Measurements from ENCODE around the gene RTRAF. TPM values are rescaled to one million over a fixed set of nuclear protein-coding genes. Genes with fewer than 3 reads are reported as not detected.

Gene RTRAF
- total RNA-seq, 1 donor from 2014 or later, result 159 TPM

DNA sequence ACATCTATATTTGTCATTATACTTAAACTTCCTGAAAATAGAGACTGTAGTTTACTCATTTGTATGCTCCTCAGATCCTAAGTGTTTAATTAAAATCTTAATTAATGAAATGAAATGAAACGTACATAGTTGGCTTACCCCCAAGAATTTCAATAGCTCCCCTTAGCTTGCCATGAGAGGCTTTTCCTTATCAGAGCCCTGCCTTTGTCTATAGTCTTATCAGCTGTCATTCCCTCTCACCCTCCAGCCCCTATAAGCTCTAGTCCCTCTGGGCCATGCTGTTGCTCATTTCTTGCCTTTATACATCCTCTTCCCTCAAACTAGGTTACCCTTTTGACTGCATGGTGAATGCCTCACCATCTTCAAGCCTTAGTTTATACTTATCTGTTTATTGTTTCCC, 1.1 kb upstream of the RTRAF start:
- intact Hi-C loops (cut with DNase I), result loop anchor here (10.0 kb wide), 1 partner anchor 703 kb away; no protein-coding TSS in a partner anchor
- no peak for DNase-seq (ENCODE audit: low spot score)

DNA sequence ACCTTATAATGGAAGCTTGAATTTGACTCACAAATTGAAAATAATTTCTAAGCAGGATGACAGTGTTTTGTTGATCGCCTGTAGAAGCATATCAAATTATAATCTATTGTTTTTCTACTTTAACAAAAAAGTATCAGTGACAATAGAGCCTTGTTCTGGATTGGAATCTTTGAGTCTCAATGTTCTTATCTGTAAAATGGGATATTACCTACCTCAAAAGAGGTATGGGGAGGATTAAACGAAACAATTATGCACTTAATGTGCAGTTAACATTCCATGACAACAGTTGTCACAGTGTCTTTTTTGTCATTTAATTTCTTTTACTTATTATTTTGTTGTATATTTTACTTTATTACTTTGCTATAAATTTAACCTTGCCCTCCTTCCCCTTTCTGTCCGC, 1.1 kb downstream of the RTRAF start:
- no peak for DNase-seq (ENCODE audit: low spot score)
- intact Hi-C loops (cut with DNase I), result no loop called here

DNA sequence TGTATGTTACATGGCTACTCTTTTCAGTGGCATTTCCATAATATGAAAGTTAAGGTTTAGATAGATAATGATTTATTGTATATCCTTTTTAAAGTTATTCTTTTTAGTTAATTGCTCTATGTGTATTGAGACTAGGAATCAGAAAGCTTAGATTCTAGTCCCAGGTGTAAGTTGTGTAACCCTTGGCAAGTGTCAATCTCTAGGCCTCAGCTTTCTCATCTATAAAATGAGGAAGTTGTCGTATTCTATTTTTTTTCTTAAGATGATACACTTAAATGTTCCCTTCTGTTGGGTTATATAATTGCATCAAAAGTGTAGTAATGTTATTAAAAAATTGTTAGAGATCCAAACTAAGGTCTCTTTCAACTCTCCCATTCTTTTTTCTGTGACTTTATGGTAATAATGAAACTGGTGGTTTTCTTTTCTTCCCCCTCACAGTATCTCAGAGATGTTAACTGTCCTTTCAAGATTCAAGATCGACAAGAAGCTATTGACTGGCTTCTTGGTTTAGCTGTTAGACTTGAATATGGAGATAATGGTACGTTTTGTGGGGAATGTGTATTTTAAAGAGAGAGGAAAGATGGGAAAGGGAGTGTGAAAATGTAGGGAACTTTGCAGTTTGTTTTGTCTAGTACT, 4.1 kb downstream of the RTRAF start:
- intact Hi-C loops (cut with DNase I), result no loop called here
- DNase-seq (ENCODE audit: low spot score), result no peak

DNA sequence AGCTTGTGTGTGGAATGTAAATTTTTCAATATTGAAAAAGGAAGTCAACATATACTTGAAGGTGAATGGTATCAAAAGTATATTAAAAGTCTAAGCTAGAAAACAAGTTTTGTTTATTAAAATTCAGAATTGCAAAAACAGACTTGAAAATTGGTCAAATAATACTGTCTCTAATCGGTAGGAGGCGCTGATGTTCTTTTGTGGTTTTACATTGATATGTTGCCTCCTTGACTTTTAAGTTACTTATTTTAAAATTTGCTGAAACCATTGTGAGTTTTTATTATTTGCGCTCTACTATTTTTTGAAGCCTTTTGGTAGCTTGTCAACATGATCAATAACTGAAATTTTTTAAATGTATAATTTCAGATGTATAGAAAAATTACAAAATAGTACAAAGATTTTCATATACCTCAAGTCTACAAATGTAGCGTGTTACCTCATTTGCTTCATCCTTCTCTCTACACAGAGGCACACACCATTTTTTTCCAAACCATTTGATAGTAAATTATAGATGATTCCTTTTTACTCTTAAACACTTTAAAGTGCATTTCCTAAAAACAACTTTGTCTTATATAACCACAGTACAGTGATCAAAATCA, 6.9 kb downstream of the RTRAF start:
- no peak for DNase-seq (ENCODE audit: low spot score)
- intact Hi-C loops (cut with DNase I), result loop anchor here (1.0 kb wide), 1 partner anchor 135 kb away; no protein-coding TSS in a partner anchor

DNA sequence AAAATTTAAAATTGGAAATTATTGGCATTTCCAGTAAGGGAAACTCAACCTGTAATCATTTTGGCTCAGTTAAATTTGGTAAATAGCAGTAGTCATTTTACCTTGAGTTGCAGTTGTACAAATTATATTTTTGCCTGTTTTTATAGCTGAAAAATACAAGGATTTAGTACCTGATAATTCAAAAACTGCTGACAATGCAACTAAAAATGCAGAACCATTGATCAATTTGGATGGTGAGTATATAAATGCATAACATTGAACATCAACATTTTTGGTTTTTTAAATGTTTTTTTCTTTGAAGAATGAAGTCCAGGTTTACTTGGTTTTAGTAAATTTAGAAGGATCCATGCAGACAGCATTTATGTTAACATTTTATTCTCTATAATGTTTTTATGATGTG, 9.0 kb downstream of the RTRAF start:
- intact Hi-C loops (cut with DNase I), result no loop called here
- no peak for DNase-seq (ENCODE audit: low spot score)

DNA sequence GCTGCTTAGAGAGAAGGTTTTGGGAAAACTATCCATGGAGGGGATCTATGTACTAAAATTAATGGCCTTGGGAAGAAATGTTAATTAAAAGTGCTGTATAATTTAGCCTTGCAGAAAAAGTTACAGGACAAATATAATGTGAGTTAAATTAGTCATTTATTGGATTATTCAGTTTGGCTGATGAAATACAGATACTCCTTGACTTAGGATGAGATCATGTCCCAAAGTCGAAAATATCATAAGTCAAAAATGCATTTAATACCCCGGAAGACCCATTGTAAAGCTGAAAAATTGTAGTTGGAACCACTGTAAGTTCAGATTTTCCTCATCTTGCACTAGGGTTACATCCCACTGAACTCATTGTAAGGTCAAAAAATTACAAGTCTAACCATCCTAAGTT, 9.7 kb downstream of the RTRAF start:
- DNase-seq (ENCODE audit: low spot score), result no peak
- intact Hi-C loops (cut with DNase I), result no loop called here

DNA sequence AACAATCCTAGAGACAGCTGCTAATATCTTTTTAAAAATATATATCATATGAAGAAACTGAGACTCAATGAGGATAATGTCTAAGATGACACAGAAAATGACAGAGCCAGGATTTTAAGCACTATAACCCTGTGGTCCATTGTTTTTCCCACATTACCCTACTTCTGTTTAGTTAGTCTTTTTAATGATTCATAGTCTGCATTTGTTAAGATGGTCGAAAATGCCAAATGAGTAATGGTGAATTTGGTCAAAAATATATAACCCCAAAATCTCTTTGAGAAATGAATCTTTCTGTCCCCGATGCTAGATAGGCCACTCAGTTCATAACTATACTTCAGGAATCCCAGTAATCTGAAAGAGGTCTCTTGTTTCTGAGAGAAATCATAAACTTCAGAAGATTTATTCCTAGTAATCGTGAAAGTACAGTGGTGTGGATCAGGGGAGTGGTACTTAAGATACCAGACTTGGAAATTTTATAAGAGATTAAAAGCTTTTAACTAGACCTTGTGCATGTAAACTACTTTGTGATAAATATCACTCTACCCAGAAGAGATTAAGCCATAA, 10.8 kb downstream of the RTRAF start:
- DNase-seq (ENCODE audit: low spot score), result no peak
- intact Hi-C loops (cut with DNase I), result no loop called here

DNA sequence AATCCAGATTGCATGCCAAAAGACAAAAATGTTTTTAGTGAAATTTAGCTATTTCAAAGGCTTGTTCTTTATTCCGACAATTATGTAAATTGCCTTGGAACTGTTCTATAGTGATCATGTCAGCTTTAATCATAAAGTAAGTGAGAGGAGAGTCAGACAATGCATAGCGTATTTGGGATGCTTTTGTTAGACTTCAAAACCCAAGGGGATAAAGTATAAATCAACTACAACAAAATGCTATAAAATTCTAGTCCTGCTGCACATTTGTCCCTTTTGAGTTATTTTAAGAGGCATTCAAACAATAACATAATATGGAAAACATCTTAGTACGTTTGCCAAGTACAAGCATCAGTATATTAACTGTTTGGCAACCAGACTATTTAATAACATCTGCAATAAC, 11.3 kb downstream of the RTRAF start:
- intact Hi-C loops (cut with DNase I), result no loop called here
- DNase-seq (ENCODE audit: low spot score), result no peak

DNA sequence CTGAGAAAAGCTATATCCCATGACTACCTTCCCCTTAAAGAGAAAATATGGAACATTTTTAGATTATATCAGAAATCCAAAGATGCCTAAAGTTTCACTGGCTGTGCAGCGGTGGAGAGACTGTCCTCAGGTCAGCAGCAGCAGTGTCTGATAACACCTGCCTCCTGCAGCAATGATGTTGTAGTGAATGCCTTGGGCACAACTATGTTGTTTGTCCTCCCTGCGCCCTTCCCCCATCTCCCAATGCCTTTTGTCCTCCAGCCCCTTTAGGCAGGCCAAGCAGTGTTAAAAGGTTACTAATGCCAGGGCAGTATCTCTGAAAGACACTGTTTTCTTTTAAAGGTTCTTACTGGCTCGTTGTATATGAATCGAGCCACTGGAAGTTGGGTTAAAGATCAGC, 13.2 kb downstream of the RTRAF start:
- intact Hi-C loops (cut with DNase I), result no loop called here
- no peak for DNase-seq (ENCODE audit: low spot score)

DNA sequence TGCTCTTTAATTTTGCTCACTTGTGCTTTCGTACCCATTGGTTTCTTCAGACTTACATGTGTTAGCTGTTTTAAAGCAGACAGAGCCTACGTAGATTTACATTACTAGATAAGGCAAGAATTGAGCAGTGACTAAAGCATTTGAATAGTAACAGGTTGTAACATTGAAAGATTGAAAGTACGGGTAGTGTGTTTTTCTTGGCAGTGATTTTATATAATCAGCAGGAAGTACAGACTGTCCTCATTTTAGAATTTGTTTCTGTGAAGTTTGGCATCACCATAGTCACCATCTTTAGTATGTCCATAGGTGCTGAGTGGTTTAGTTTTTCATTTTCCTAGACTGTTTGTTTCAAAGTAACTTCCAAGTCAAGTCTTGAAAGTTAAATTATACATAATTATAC, 14.0 kb downstream of the RTRAF start:
- intact Hi-C loops (cut with DNase I), result no loop called here
- DNase-seq (ENCODE audit: low spot score), result no peak

DNA sequence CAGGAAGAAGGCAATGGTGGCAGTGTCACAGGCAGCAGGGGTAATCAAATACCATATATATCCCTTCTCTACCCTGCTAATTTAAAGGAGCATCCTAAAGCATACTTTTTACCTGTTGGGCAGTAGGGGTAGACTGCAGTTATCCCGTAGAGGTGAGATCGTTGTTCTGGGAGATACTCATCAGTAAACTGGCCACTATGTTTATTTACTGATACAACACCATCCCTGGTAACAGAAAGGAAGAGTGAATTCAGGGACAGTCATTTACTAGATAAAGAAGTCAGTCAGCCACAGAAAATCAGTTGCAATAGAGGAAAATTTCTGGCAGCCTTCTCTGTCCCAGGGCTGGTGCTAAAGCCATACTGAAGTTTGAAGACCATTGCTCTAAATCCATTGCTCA, 16.3 kb downstream of the RTRAF start:
- DNase-seq (ENCODE audit: low spot score), result no peak
- intact Hi-C loops (cut with DNase I), result no loop called here

DNA sequence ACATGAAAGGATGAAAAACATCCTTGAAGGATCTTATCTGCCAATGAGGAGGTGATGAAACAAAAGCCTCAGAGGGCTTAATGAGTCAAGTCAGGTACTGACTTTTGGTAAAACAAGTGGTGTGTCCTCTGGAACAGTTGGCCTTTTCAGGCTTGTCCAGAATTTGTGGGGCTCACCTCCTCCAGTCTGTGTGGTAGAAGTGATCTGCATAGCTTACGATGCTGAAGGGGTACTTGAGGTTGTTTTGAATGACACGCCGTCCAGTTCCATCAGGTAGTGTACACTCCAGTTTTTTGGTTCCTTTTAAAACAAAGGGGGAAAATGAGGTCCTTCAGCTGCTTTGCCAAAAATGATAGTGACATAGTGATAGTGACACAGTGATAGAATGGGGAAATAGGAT, 17.0 kb downstream of the RTRAF start:
- intact Hi-C loops (cut with DNase I), result no loop called here
- no peak for DNase-seq (ENCODE audit: low spot score)

DNA sequence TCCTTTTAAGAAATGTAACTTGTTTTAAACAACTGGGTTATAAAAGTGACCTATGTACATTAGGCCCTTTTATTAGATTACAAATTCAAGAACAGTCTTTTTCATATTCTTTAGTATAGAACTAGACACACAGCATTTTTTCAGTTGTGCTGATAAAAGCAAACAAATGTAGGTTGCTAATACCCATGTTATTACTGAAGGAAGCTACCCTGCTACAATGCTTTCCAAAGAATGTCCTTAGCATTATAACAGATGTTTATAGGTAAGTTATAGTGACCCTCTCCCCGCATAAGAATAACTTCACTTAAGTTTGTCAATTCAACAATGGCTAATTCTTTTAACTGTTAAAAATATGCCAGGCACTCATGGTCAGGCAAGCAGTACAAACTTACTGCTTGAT, 17.9 kb downstream of the RTRAF start:
- DNase-seq (ENCODE audit: low spot score), result no peak

DNA sequence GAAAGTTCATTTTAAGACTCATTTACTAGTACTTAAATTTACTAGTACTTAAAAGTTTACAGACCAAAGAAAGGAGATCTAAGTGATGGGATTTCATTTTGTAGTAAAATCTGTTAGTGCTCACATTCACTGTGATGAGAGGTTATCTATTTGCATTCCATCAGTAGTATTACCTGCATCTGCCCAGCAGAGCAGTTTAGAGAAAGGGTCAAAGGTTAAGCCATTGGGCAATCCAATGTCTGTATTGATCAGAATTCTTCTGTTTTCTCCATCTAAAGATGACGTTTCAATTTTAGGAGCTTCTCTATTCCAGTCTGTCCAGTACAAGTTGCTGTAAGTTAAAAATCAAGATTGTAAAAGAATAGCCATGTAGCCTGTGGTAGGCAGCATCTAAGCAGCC, 18.3 kb downstream of the RTRAF start:
- intact Hi-C loops (cut with DNase I), result no loop called here
- no peak for DNase-seq (ENCODE audit: low spot score)

More for the DNA sequence above, 17.9 kb downstream of the RTRAF start:
- intact Hi-C loops (cut with DNase I), result no loop called here

DNA sequence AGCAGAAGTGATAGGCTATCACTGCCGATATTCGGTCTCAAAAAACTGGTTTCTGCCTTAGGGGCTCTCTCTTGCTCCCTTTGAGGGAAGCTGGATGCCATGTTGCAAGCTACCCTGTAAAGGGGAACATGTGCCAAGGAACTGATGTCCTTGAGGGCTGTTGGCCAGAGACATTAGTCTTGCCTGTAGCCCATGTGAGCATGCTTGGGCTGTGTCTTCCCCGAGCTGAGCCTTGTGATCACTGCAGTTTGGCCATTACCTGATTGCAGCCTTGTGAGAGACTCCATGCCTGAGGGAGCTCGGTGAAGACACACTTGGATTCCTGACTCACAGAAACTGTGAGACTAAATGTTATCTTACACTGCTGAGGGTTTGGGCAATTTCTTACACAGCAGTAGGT, 18.8 kb downstream of the RTRAF start:
- intact Hi-C loops (cut with DNase I), result no loop called here
- no peak for DNase-seq (ENCODE audit: low spot score)

DNA sequence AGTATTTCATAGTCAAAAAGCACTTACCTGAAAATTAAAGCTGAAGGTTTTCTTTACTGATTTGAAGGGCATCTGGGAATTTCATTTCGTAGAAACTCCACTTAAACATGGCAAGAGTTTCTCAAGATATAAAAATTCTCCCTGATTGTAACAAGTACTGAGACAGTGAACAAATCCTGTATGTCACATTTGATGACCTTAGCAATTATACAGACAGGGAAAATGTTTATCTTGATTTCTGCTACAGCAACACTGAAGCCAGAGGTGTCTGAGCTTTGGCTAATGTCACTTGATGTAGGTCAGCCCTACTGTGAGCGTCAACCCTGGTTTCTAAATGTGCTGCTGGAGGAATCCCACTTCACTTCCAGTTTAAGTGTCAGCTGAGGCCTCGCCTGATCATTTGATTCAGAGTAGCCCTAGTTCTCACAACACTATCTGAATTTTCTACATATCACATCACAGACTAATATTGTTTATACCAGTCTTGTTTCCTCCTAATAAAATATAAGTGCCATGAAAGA, 20.9 kb downstream of the RTRAF start:
- DNase-seq (ENCODE audit: low spot score), result no peak
- intact Hi-C loops (cut with DNase I), result loop anchor here (5.0 kb wide), 1 partner anchor 122 kb away; no protein-coding TSS in a partner anchor

DNA sequence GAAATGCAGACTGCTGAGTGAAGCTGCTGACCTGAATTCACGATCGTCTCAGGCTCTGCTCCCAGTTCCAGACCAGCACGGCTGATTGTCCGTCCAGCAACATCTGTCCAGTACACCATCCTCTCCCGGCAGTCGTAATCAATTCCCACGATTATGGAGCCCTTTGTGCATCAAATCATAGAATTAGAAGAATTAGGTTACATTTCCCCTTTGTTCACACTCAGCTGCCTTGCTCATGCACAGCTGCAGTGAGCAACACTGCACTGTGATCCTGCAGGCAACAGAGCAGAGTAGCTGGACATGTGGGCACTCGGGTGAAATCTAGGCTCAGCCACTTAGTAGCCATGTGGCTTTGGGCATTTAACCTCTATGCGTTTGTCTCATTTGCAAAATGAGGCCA, 22.2 kb downstream of the RTRAF start:
- intact Hi-C loops (cut with DNase I), result loop anchor here (5.0 kb wide), 1 partner anchor 121 kb away; no protein-coding TSS in a partner anchor
- DNase-seq (ENCODE audit: low spot score), result no peak

DNA sequence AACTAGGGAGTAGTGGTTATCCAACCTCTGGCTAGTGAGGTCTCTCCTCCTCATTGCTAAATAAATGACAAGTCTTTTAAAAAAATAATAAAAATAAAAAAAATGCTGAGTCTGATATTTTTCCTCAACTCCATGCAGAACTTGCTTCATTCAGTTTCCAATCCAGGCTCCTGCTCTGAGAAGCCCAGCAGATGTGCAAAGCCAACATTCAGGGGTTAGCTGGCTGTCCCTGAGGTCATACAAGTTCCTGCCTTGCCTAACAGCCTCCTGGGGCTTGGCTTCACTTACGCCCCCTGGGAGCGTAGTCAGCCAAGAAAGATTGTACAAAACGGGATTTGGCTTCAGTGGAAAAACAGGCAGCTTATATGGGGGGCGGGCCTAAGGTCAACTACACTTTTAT, 23.3 kb downstream of the RTRAF start:
- DNase-seq (ENCODE audit: low spot score), result no peak

DNA sequence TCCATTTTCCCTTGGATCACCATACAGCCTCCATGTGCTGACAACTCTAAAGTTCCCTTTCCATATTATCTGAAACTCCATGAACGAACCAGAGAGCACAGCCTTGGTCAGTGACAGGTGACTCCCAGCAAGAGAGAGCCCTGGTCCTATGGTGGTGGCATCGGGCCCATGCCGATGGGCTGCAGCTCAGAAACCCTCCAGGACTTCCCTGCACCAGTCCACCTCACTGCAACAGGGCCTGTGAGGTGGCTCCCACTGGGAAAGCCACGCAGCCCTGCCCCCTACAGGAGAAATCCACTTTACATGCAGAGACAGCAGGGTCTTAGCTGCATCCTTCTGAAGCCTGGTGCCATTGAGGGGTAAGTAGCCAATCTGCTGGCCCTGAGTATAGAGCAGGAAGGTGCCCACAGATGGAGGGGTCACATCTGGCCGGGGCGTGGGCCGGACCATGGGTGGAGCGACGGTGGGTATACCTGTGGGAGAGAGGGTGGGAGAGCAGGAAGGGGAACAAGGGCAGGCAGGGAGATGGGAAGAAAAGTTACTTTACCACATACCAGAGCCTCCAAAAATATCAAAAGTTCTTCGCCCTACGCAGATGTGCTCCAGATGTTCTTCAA, 24.7 kb downstream of the RTRAF start:
- intact Hi-C loops (cut with DNase I), result loop anchor here (2.0 to 5.0 kb wide), 3 partner anchors 17 to 118 kb away; no protein-coding TSS in a partner anchor
- no peak for DNase-seq (ENCODE audit: low spot score)

More for the DNA sequence above, 23.3 kb downstream of the RTRAF start:
- intact Hi-C loops (cut with DNase I), result loop anchor here (5.0 kb wide), 1 partner anchor 120 kb away; no protein-coding TSS in a partner anchor

DNA sequence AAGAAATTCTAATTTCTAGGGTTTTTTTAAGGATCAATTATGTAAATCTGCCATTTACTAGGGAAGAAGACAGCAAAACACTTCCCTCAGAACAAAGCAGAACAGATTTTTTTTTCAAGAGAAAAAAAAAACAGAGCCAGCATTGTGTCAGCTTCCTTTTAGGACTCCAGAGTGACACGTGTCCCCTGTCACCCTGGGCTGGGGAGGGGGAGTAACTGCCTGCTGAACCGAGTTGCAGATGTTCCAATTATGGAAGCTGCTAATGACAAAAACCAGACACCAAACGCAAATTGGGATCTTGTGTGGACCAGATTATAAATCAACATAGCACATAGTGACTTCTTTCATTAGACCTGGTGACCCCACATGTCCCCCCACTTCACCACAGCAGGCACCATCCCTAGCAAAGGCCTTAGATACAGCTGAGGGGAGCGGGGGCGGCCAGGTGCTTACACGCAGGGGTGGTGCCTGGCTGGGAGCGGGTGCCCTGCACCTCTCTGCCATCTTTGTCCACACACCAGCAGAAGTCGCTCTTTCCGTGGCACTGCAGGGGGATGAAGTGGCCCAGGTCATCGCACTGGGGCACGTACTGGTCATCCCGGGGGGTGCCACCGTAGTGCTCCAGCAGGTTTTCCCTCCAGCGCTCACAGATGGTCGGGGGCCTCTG, 25.4 kb downstream of the RTRAF start:
- no peak for DNase-seq (ENCODE audit: low spot score)
- intact Hi-C loops (cut with DNase I), result loop anchor here (2.0 to 5.0 kb wide), 3 partner anchors 16 to 118 kb away; no protein-coding TSS in a partner anchor
